Astrocyte (in vitro differentiated cells and primary cell): Measurements from ENCODE around the gene AP1G2. TPM values are rescaled to one million over a fixed set of nuclear protein-coding genes. Genes with fewer than 3 reads are reported as not detected.

Source experiments
- DNase-seq: peaks from one replicate; pipeline ENCODE4 v3.0.0-alpha.2; 2010; ENCODE audit warnings: low read depth
- FAIRE-seq: peaks from 2 replicates; lab custom pipeline; 2011; peaks lifted over from hg19 to GRCh38; lab: Jason Lieb, UNC
- H2AFZ ChIP-seq: 2 replicates; pipeline ENCODE4 v1.6.0; 2012; ENCODE audit warnings: low read depth, low read length, inconsistent platforms
- H3K27ac ChIP-seq: 2 replicates; pipeline ENCODE4 v1.5.1; 2011; ENCODE audit warnings: low read depth, low read length, inconsistent platforms
- H3K27me3 ChIP-seq: 2 replicates; pipeline ENCODE4 v1.6.0; 2011; ENCODE audit warnings: low read length, inconsistent platforms; ENCODE audit not compliant: insufficient read depth
- H3K36me3 ChIP-seq: 2 replicates; pipeline ENCODE4 v1.5.1; 2011; ENCODE audit warnings: low read length, inconsistent platforms; ENCODE audit not compliant: insufficient read depth
- H3K4me1 ChIP-seq: 2 replicates; pipeline ENCODE4 v1.5.1; 2011; ENCODE audit warnings: low read length, inconsistent platforms; ENCODE audit not compliant: insufficient read depth
- H3K4me2 ChIP-seq: 2 replicates; pipeline ENCODE4 v1.6.0; 2012; ENCODE audit warnings: low read length, inconsistent platforms
- H3K4me3 ChIP-seq: 2 replicates; pipeline ENCODE4 v1.5.1; 2011; ENCODE audit warnings: low read depth, mild to moderate bottlenecking, low read length, inconsistent platforms; ENCODE audit not compliant: insufficient read depth
- H3K79me2 ChIP-seq: 2 replicates; pipeline ENCODE4 v1.6.0; 2012; ENCODE audit warnings: mild to moderate bottlenecking, low read length, inconsistent platforms; ENCODE audit not compliant: insufficient read depth
- H3K9ac ChIP-seq: 2 replicates; pipeline ENCODE4 v1.6.0; 2012; ENCODE audit warnings: mild to moderate bottlenecking, low read length, inconsistent platforms
- H3K9me3 ChIP-seq: 2 replicates; pipeline ENCODE4 v1.5.1; 2012; ENCODE audit warnings: low read depth, mild to moderate bottlenecking, low read length, inconsistent platforms; ENCODE audit not compliant: insufficient read depth
- H4K20me1 ChIP-seq: 2 replicates; pipeline ENCODE4 v1.6.0; 2012; ENCODE audit warnings: low read length, inconsistent platforms; ENCODE audit not compliant: insufficient read depth
- H3K27ac Mint-ChIP-seq: one replicate; pipeline ENCODE4 v1.8.0; 2021; ENCODE audit warnings: mild to moderate bottlenecking, mixed read lengths; ENCODE audit not compliant: unreplicated experiment
- H3K27me3 Mint-ChIP-seq: one replicate; pipeline ENCODE4 v1.8.0; 2021; ENCODE audit warnings: low read depth, mixed read lengths; ENCODE audit not compliant: unreplicated experiment
- H3K36me3 Mint-ChIP-seq: one replicate; pipeline ENCODE4 v1.8.0; 2021; ENCODE audit warnings: low read depth, mixed read lengths; ENCODE audit not compliant: unreplicated experiment
- H3K4me1 Mint-ChIP-seq: one replicate; pipeline ENCODE4 v1.8.0; 2021; ENCODE audit warnings: low read depth, mixed read lengths; ENCODE audit not compliant: unreplicated experiment
- H3K4me3 Mint-ChIP-seq: one replicate; pipeline ENCODE4 v1.8.0; 2021; ENCODE audit warnings: mild to moderate bottlenecking, moderate library complexity, mixed read lengths; ENCODE audit not compliant: unreplicated experiment
- H3K9me3 Mint-ChIP-seq: one replicate; pipeline ENCODE4 v1.8.0; 2021; ENCODE audit warnings: mild to moderate bottlenecking, mixed read lengths; ENCODE audit not compliant: unreplicated experiment
- CTCF ChIP-seq: IDR thresholded peaks from 2 replicates; pipeline ENCODE4 v1.5.1; 2011; ENCODE audit warnings: low read depth, mild to moderate bottlenecking, inconsistent platforms, low read length, moderate library complexity; ENCODE audit not compliant: insufficient read depth
- EZH2 ChIP-seq: IDR thresholded peaks from 2 replicates; pipeline ENCODE4 v1.6.1; 2012; ENCODE audit warnings: mild to moderate bottlenecking, low read length, inconsistent platforms; ENCODE audit not compliant: insufficient read depth
- total RNA-seq: library from RNA; stranded (reverse); gene quantifications from 2 replicates; pipeline ENCODE4 v1.2.1, GENCODE V29; 2021

The AP1G2 gene
- total RNA-seq, 1 donor from 2014 or later = 80.9 TPM

- FAIRE-seq (no peak), DNase-seq (no peak)
- Mint-ChIP-seq H3K9me3 (no peaks in the 10 kb centered on the region), H3K27me3 (no peaks in the 10 kb centered on the region), H3K36me3 (peaks cover 7% of the 10 kb centered on the region), H3K27ac (peak overlapping the region; percentile 53), H3K4me1 (peaks cover 22% of the 10 kb centered on the region), H3K4me3 (no peak overlapping the region)
- peak; percentile 85 for TF ChIP-seq CTCF
- TF ChIP-seq EZH2 = no peak
- Histone ChIP-seq H3K36me3 (peaks cover 3% of the 10 kb centered on the region), H2AFZ (no peak overlapping the region), H4K20me1 (peaks cover 3% of the 10 kb centered on the region), H3K4me1 (peaks cover 8% of the 10 kb centered on the region), H3K9ac (no peak overlapping the region), H3K9me3 (no peaks in the 10 kb centered on the region), H3K79me2 (peaks cover 16% of the 10 kb centered on the region), H3K4me3 (no peak overlapping the region), H3K27ac (no peak overlapping the region), H3K27me3 (no peaks in the 10 kb centered on the region), H3K4me2 (no peak overlapping the region)
These were observed 8.3 kb downstream of the AP1G2 start for GRCh38 chr14:23559010-23559925.

- TF ChIP-seq EZH2 = no peak
- no peak for TF ChIP-seq CTCF
- Mint-ChIP-seq H3K27ac (peak overlapping the region; percentile 53), H3K27me3 (no peaks in the 10 kb centered on the region), H3K4me1 (peaks cover 22% of the 10 kb centered on the region), H3K9me3 (no peaks in the 10 kb centered on the region), H3K36me3 (peaks cover 7% of the 10 kb centered on the region), H3K4me3 (peak overlapping the region; percentile 93)
- H3K27ac ChIP-seq = no peak overlapping the region
- H3K9me3 ChIP-seq = no peaks in the 10 kb centered on the region
- FAIRE-seq = no peak
- no peaks in the 10 kb centered on the region for H3K27me3 ChIP-seq
- no peak for DNase-seq
- no peak overlapping the region for H2AFZ ChIP-seq
- peaks cover 3% of the 10 kb centered on the region for H4K20me1 ChIP-seq
- peaks cover 8% of the 10 kb centered on the region for H3K4me1 ChIP-seq
- H3K36me3 ChIP-seq = peaks cover 3% of the 10 kb centered on the region
- H3K79me2 ChIP-seq = peaks cover 16% of the 10 kb centered on the region
- peak overlapping the region; percentile 25 for H3K9ac ChIP-seq
- H3K4me2 ChIP-seq = no peak overlapping the region
- H3K4me3 ChIP-seq = no peak overlapping the region
These were observed 9.1 kb downstream of the AP1G2 start for GRCh38 chr14:23558346-23559009.
